GM12878 (cell line): ENCODE measurements around the gene HDAC7. TPM values are rescaled to one million over a fixed set of nuclear protein-coding genes. Genes with fewer than 3 reads are reported as not detected.

ENCODE experiments used
- ATAC-seq: fragments of 200-7000 bp; cut with Tn5 transposase; 3 replicates; pipeline ENCODE4 v1.9.1; 2020; ENCODE audit warnings: mild to moderate bottlenecking, moderate library complexity
- BruUV-seq: library from RNA; stranded (reverse); fragments of 400-500 nt; replicated peaks from 2 replicates; lab custom pipeline; 2021; lab: Mats Ljungman, UMichigan
- CTCF ChIA-PET: fragments of 300-600 bp; sonication (Branson Sonifier 250); formaldehyde crosslinking; extraction: SDS; loops from one replicate; lab custom pipeline; 2021; ENCODE audit warnings: inconsistent platforms; lab: Yijun Ruan, JAX
- POLR2A ChIA-PET: fragments of 350-600 bp; formaldehyde crosslinking; extraction: SDS; loops from one replicate; lab custom pipeline; 2021; ENCODE audit warnings: inconsistent platforms; lab: Charles Lee
- RAD21 ChIA-PET: fragments of 300-600 bp; sonication (Branson Sonifier 250); formaldehyde crosslinking; loops from one replicate; lab custom pipeline; 2023; ENCODE audit warnings: antibody characterized with exemption; ENCODE audit not compliant: unreplicated experiment; lab: Charles Lee
- SMC1A ChIA-PET: fragments of 300-600 bp; sonication (Branson Sonifier 250); formaldehyde crosslinking; loops from one replicate; lab custom pipeline; 2023; ENCODE audit not compliant: unreplicated experiment, uncharacterized antibody; lab: Charles Lee
- DNase-seq: peaks from one replicate; pipeline ENCODE4 v3.0.0-alpha.2; 2011; ENCODE audit warnings: low read depth, low spot score
- FAIRE-seq: peaks from 3 replicates; lab custom pipeline; 2011; peaks lifted over from hg19 to GRCh38; lab: Jason Lieb, UNC
- H2AFZ ChIP-seq: 2 replicates; pipeline ENCODE4 v1.6.0; 2011; ENCODE audit warnings: low read depth, low read length, control low read depth; ENCODE audit not compliant: control insufficient read depth
- H3K27ac ChIP-seq: 2 replicates; pipeline ENCODE4 v1.5.1; 2011; ENCODE audit warnings: control low read depth; ENCODE audit not compliant: control insufficient read depth, insufficient read depth
- H3K27me3 ChIP-seq, 2 experiments: replicated peaks in 1 of 2; 2 replicates each; pipeline versions ENCODE4 v1.6.0 to v1.6.1; 2011; ENCODE audit warnings: low read length in 1 of 2; ENCODE audit not compliant: control insufficient read depth in 2 of 2, insufficient read depth in 2 of 2
- H3K36me3 ChIP-seq, 2 experiments: 2 replicates each; pipeline ENCODE4 v1.5.1; 2011; ENCODE audit warnings: low read length in 1 of 2; ENCODE audit not compliant: control insufficient read depth in 2 of 2, insufficient read depth in 2 of 2
- H3K4me1 ChIP-seq: 2 replicates; pipeline ENCODE4 v1.6.1; 2011; ENCODE audit warnings: mild to moderate bottlenecking, low read length, moderate library complexity, mixed read lengths; ENCODE audit not compliant: control insufficient read depth, insufficient read depth
- H3K4me2 ChIP-seq: 2 replicates; pipeline ENCODE4 v1.6.0; 2011; ENCODE audit warnings: control low read depth; ENCODE audit not compliant: control insufficient read depth, insufficient read depth
- H3K4me3 ChIP-seq: fragments of 200-600 bp; sonication (generic); 2 replicates; pipeline ENCODE4 v1.5.1; 2016
- H3K79me2 ChIP-seq: 2 replicates; pipeline ENCODE4 v1.6.0; 2011; ENCODE audit warnings: low read length; ENCODE audit not compliant: control insufficient read depth, insufficient read depth
- H3K9ac ChIP-seq: 2 replicates; pipeline ENCODE4 v1.8.0; 2011; ENCODE audit warnings: low read length, control low read depth, mixed read lengths; ENCODE audit not compliant: control insufficient read depth, insufficient read depth
- H3K9me3 ChIP-seq: replicated peaks from 3 replicates; pipeline ENCODE4 v1.5.1; 2011; ENCODE audit warnings: mild to moderate bottlenecking, low read length; ENCODE audit not compliant: control insufficient read depth, insufficient read depth
- H4K20me1 ChIP-seq: 2 replicates; pipeline ENCODE4 v1.6.0; 2011; ENCODE audit not compliant: control insufficient read depth, insufficient read depth
- BCL11A ChIP-seq: IDR thresholded peaks from 2 replicates; pipeline ENCODE4 v1.6.1; 2011; ENCODE audit warnings: low read depth, low read length
- CREB1 ChIP-seq: IDR thresholded peaks from 2 replicates; pipeline ENCODE4 v1.6.1; 2012; ENCODE audit warnings: low read depth, mild to moderate bottlenecking, inconsistent platforms
- E4F1 ChIP-seq: fragments of 450-650 bp; IDR thresholded peaks from 2 replicates; pipeline ENCODE4 v1.6.1; 2018; ENCODE audit warnings: borderline replicate concordance, mild to moderate bottlenecking; ENCODE audit not compliant: partially characterized antibody
- EGR1 ChIP-seq, 2 experiments: IDR thresholded peaks; 1 replicate in 1 of 2; 2 replicates in 1 of 2; pipeline ENCODE4 v1.6.1; 2011 to 2012; ENCODE audit warnings: low read depth in 2 of 2, low read length in 2 of 2, borderline replicate concordance in 1 of 2, mild to moderate bottlenecking in 1 of 2, moderate library complexity in 1 of 2
- FOXM1 ChIP-seq: IDR thresholded peaks from 2 replicates; pipeline ENCODE4 v1.6.1; 2012; ENCODE audit warnings: low read depth, mild to moderate bottlenecking, inconsistent platforms, low read length, moderate library complexity
- HDAC2 ChIP-seq: fragments of 200-600 bp; sonication (generic); IDR thresholded peaks from 2 replicates; pipeline ENCODE4 v1.6.1; 2017
- JUNB ChIP-seq: IDR thresholded peaks from 2 replicates; pipeline ENCODE4 v1.6.1; 2016; ENCODE audit warnings: antibody characterized with exemption, mild to moderate bottlenecking
- KLF5 ChIP-seq: fragments of 450-650 bp; IDR thresholded peaks from 2 replicates; pipeline ENCODE4 v1.6.1; 2014; ENCODE audit warnings: mild to moderate bottlenecking; ENCODE audit not compliant: partially characterized antibody
- POLR2A ChIP-seq: IDR thresholded peaks from 2 replicates; pipeline ENCODE4 v1.6.1; 2011; ENCODE audit warnings: low read depth, mild to moderate bottlenecking, low read length
- POLR2AphosphoS5 ChIP-seq: IDR thresholded peaks from 2 replicates; pipeline ENCODE4 v1.6.1; 2011; ENCODE audit warnings: mild to moderate bottlenecking, low read length, inconsistent platforms
- SP1 ChIP-seq: IDR thresholded peaks from one replicate; pipeline ENCODE4 v1.6.1; 2011; ENCODE audit warnings: low read depth, low read length
- WRNIP1 ChIP-seq: IDR thresholded peaks from 2 replicates; pipeline ENCODE4 v1.6.1; 2011; ENCODE audit warnings: low read depth, low read length, improper control_type of control experiment, borderline replicate concordance
- ZSCAN29 ChIP-seq: fragments of 450-650 bp; IDR thresholded peaks from 2 replicates; pipeline ENCODE4 v1.6.1; 2017; ENCODE audit warnings: mild to moderate bottlenecking, moderate library complexity
- WGBS: methylation state at CpG from one replicate; pipeline ENCODE4 v1.1.6; 2016; ENCODE audit warnings: low lambda C conversion rate; ENCODE audit not compliant: insufficient replicate concordance, insufficient coverage; ENCODE audit errors: missing lambda C conversion rate; 5-methylcytosine and 5-hydroxymethylcytosine counted together
- in situ Hi-C: fragments of 300-500 bp; cut with MboI; formaldehyde crosslinking; loops from 9 replicates; pipeline ENCODE4 v1.14.3; 2018; ENCODE audit warnings: mixed read lengths
- intact Hi-C: fragments of 100-400 bp; cut with micrococcal nuclease; formaldehyde crosslinking; loops from one replicate; pipeline ENCODE4 v1.14.2; 2022; ENCODE audit not compliant: unreplicated experiment
- polyA plus RNA-seq, 11 experiments: library from polyadenylated mRNA; depleted of rRNA in 4 of 11; unstranded in 6 of 11; stranded (reverse) in 5 of 11; fragments of >200 nt; fragmentation: Nextera tagmentation in 4 of 11; fragmentation: Illumina TruSeq in 1 of 11; extraction: Ambion mirVana in 4 of 11; extraction: Trizol in 1 of 11; gene quantifications; 1 replicate in 1 of 11; 2 replicates in 10 of 11; pipeline versions ENCODE4 v1.2.1 to v1.2.3, GENCODE V29; 2011 to 2016; ENCODE audit warnings: inconsistent platforms in 2 of 11, missing spikeins in 2 of 11, low read depth in 1 of 11
- total RNA-seq, 4 experiments: library from RNA; depleted of rRNA in 3 of 4; stranded (reverse); fragments of >200 nt in 3 of 4; fragmentation: Illumina TruSeq in 1 of 4; extraction: Trizol in 1 of 4; gene quantifications; 2 replicates each; pipeline versions ENCODE4 v1.2.1 to v1.2.3, GENCODE V29; 2013 to 2021
- TF ChIP-seq, protein P1 (sequence below): IDR thresholded peaks from 2 replicates; pipeline ENCODE4 v1.6.1; 2012; ENCODE audit warnings: low read length, inconsistent platforms
- TF ChIP-seq, protein P2 (sequence below): fragments of 450-650 bp; IDR thresholded peaks from 2 replicates; pipeline ENCODE4 v1.6.1; 2017; ENCODE audit warnings: mild to moderate bottlenecking, moderate library complexity
- TF ChIP-seq, protein P3 (sequence below): IDR thresholded peaks from 2 replicates; pipeline ENCODE4 v1.6.1; 2012; ENCODE audit warnings: low read depth, low read length, improper control_type of control experiment

HDAC7 gene
- total and polyA plus RNA-seq, 10 of the 15 experiments (the other 5 are each of a cell fraction or from before 2014, with no cell fraction given) = 0.47 to 18.3 (median 5.4) TPM

GRCh38 chr12:47746523-47746922, 73.2 kb downstream of the HDAC7 start (continued):
- TF ChIP-seq E4F1 = no peak
- TF ChIP-seq, all 136 proteins: peak for 0

- no peak for DNase-seq
- Histone ChIP-seq H3K9me3 (no peaks in the 10 kb centered on the region), H4K20me1 (no peaks in the 10 kb centered on the region), H3K4me3 (no peak overlapping the region), H3K4me1 (peaks cover 11% of the 10 kb centered on the region), H3K9ac (no peak overlapping the region), H3K27ac (no peak overlapping the region), H3K79me2 (no peaks in the 10 kb centered on the region), H2AFZ (no peak overlapping the region), H3K36me3 (no peaks in the 10 kb centered on the region), H3K27me3 (no peaks in the 10 kb centered on the region), H3K4me2 (no peak overlapping the region)
- RAD21 ChIA-PET = interaction anchor here (7.4 kb wide), 1 partner anchor 12 kb away, joined by 237 read pairs; the partner anchor contains the start of gene RAPGEF3
- CTCF ChIA-PET = interaction anchor here (0.8 to 10.4 kb wide), 3 partner anchors 11 to 28 kb away, joined by 4 to 814 read pairs (median 507); partner anchors contain the start of genes RAPGEF3 and SLC48A1
- SMC1A ChIA-PET = interaction anchor here (6.9 to 10.3 kb wide), 3 partner anchors 12 to 31 kb away, joined by 139 to 277 read pairs (median 267); partner anchors contain the start of genes RAPGEF3 and SLC48A1
- intact Hi-C loops (no loop called here), in situ Hi-C loops (no loop called here)
- WGBS = 62% methylated on average over 5 of the region's 5 CpGs
- POLR2A ChIA-PET = no interaction called here
- FAIRE-seq = no peak
- no peak for ATAC-seq
- BruUV-seq = no TSS peak
- TF ChIP-seq ZSCAN29 (no peak), SP1 (no peak), POLR2A (no peak), KLF5 (no peak), FOXM1 (no peak), BCL11A (no peak), CREB1 (no peak), WRNIP1 (no peak), HDAC2 (no peak), JUNB (no peak), EGR1 (IDR thresholded peaks at IDR 0.05; ENCODE audit: borderline replicate concordance in 1 of 2, low read depth in 2 of 2, low read length in 2 of 2) (no peak), POLR2AphosphoS5 (no peak)
- TF ChIP-seq, protein P1, sequence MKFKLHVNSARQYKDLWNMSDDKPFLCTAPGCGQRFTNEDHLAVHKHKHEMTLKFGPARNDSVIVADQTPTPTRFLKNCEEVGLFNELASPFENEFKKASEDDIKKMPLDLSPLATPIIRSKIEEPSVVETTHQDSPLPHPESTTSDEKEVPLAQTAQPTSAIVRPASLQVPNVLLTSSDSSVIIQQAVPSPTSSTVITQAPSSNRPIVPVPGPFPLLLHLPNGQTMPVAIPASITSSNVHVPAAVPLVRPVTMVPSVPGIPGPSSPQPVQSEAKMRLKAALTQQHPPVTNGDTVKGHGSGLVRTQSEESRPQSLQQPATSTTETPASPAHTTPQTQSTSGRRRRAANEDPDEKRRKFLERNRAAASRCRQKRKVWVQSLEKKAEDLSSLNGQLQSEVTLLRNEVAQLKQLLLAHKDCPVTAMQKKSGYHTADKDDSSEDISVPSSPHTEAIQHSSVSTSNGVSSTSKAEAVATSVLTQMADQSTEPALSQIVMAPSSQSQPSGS = no peak
- TF ChIP-seq, protein P2, sequence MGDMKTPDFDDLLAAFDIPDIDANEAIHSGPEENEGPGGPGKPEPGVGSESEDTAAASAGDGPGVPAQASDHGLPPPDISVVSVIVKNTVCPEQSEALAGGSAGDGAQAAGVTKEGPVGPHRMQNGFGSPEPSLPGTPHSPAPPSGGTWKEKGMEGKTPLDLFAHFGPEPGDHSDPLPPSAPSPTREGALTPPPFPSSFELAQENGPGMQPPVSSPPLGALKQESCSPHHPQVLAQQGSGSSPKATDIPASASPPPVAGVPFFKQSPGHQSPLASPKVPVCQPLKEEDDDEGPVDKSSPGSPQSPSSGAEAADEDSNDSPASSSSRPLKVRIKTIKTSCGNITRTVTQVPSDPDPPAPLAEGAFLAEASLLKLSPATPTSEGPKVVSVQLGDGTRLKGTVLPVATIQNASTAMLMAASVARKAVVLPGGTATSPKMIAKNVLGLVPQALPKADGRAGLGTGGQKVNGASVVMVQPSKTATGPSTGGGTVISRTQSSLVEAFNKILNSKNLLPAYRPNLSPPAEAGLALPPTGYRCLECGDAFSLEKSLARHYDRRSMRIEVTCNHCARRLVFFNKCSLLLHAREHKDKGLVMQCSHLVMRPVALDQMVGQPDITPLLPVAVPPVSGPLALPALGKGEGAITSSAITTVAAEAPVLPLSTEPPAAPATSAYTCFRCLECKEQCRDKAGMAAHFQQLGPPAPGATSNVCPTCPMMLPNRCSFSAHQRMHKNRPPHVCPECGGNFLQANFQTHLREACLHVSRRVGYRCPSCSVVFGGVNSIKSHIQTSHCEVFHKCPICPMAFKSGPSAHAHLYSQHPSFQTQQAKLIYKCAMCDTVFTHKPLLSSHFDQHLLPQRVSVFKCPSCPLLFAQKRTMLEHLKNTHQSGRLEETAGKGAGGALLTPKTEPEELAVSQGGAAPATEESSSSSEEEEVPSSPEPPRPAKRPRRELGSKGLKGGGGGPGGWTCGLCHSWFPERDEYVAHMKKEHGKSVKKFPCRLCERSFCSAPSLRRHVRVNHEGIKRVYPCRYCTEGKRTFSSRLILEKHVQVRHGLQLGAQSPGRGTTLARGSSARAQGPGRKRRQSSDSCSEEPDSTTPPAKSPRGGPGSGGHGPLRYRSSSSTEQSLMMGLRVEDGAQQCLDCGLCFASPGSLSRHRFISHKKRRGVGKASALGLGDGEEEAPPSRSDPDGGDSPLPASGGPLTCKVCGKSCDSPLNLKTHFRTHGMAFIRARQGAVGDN = no peak
- TF ChIP-seq, protein P3, sequence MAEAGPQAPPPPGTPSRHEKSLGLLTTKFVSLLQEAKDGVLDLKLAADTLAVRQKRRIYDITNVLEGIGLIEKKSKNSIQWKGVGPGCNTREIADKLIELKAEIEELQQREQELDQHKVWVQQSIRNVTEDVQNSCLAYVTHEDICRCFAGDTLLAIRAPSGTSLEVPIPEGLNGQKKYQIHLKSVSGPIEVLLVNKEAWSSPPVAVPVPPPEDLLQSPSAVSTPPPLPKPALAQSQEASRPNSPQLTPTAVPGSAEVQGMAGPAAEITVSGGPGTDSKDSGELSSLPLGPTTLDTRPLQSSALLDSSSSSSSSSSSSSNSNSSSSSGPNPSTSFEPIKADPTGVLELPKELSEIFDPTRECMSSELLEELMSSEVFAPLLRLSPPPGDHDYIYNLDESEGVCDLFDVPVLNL = no peak
These were observed 73.6 kb downstream of the HDAC7 start for GRCh38 chr12:47746073-47746472.
